Mucosa of descending colon (tissue), 3 donors: Measurements from ENCODE around the gene NRG3. TPM values are rescaled to one million over a fixed set of nuclear protein-coding genes. Genes with fewer than 3 reads are reported as not detected.

Experiments
- ATAC-seq: fragments of 200-7000 bp; cut with Tn5 transposase; one replicate; pipeline ENCODE4 v1.9.1; 2020; ENCODE audit warnings: mild to moderate bottlenecking, moderate library complexity
- DNase-seq, 3 donors: peaks; one replicate each; pipeline ENCODE4 v3.0.0-alpha.2; 2020
- H3K36me3 ChIP-seq: fragments of 200-600 bp; one replicate; pipeline ENCODE4 v1.8.0; 2021; ENCODE audit warnings: low read depth, mild to moderate bottlenecking
- H3K4me1 ChIP-seq: fragments of 200-600 bp; one replicate; pipeline ENCODE4 v1.8.0; 2021; ENCODE audit warnings: low read depth, mild to moderate bottlenecking
- H3K4me3 ChIP-seq: fragments of 200-600 bp; one replicate; pipeline ENCODE4 v1.8.0; 2021; ENCODE audit warnings: mild to moderate bottlenecking
- H3K9me3 ChIP-seq: fragments of 200-600 bp; one replicate; pipeline ENCODE4 v1.8.0; 2021; ENCODE audit warnings: mild to moderate bottlenecking
- CTCF ChIP-seq: fragments of 200-600 bp; IDR thresholded peaks from one replicate; pipeline ENCODE4 v1.8.0; 2022; ENCODE audit warnings: antibody characterized with exemption, mild to moderate bottlenecking
- intact Hi-C, 2 donors: fragments of 100-400 bp; cut with DNase I in 1 of 2; cut with micrococcal nuclease in 1 of 2; formaldehyde crosslinking; loops; one replicate each; pipeline versions ENCODE4 v1.11.0 to v1.11.1; 2022; cut with DNase I, micrococcal nuclease
- total RNA-seq, 3 donors: library from RNA; stranded (reverse); fragmentation: NEBNext Ultra II Directional in 2 of 3; extraction: Animal tissue kit (Norgen Biotek cat#: 25700) in 2 of 3; gene quantifications; one replicate each; pipeline versions ENCODE4 v1.2.1 to v1.2.4, GENCODE V29; 2021 to 2023
- donor health status: DM: no; HTN: no; CAD: no; lungs with moderate emphysema.
- donor health status: DM: no; HTN: no; CAD: no.
- donor health status: DM: no; HTN: yes; CAD: no.

The NRG3 gene
- total RNA-seq, 3 donors from 2014 or later: 0.12 to 0.73 (median 0.23) TPM

GRCh38 chr10:82256275-82256674 lies 381.3 kb downstream of the NRG3 start:
- intact Hi-C loops: no loop called here
- ATAC-seq (no peak), DNase-seq (no peak)
- Histone ChIP-seq H3K36me3 (no peaks in the 10 kb centered on the region), H3K4me1 (no peaks in the 10 kb centered on the region), H3K4me3 (no peak overlapping the region), H3K9me3 (no peaks in the 10 kb centered on the region)
- TF ChIP-seq CTCF: no peak

- H3K4me1 ChIP-seq: no peaks in the 10 kb centered on the region
- ATAC-seq (no peak), DNase-seq (no peak)
- no peaks in the 10 kb centered on the region for H3K9me3 ChIP-seq
- no peak for TF ChIP-seq CTCF
- H3K36me3 ChIP-seq: no peaks in the 10 kb centered on the region
- intact Hi-C loops: no loop called here
- H3K4me3 ChIP-seq: no peak overlapping the region
These were observed 391.4 kb downstream of the NRG3 start for GRCh38 chr10:82266438-82266837.

GRCh38 chr10:82267014-82267413 lies 392.0 kb downstream of the NRG3 start:
- TF ChIP-seq CTCF: no peak
- H3K4me1 ChIP-seq: no peaks in the 10 kb centered on the region
- intact Hi-C loops: no loop called here
- no peak for DNase-seq
- no peaks in the 10 kb centered on the region for H3K9me3 ChIP-seq
- no peaks in the 10 kb centered on the region for H3K36me3 ChIP-seq
- ATAC-seq: no peak
- no peak overlapping the region for H3K4me3 ChIP-seq

- no peak for TF ChIP-seq CTCF
- Histone ChIP-seq H3K9me3 (no peaks in the 10 kb centered on the region), H3K36me3 (no peaks in the 10 kb centered on the region), H3K4me3 (no peak overlapping the region), H3K4me1 (no peaks in the 10 kb centered on the region)
- intact Hi-C loops: no loop called here
- ATAC-seq: no peak
- no peak for DNase-seq
These were observed 392.5 kb downstream of the NRG3 start for GRCh38 chr10:82267465-82267864.

- intact Hi-C loops: no loop called here
- Histone ChIP-seq H3K36me3 (no peaks in the 10 kb centered on the region), H3K4me1 (no peaks in the 10 kb centered on the region), H3K9me3 (no peaks in the 10 kb centered on the region), H3K4me3 (no peak overlapping the region)
- DNase-seq (no peak), ATAC-seq (no peak)
- no peak for TF ChIP-seq CTCF
These were observed 393.0 kb downstream of the NRG3 start for GRCh38 chr10:82267960-82268359.

GRCh38 chr10:82277591-82277990 lies 402.6 kb downstream of the NRG3 start:
- DNase-seq: no peak
- no peak for TF ChIP-seq CTCF
- no peaks in the 10 kb centered on the region for H3K4me1 ChIP-seq
- H3K4me3 ChIP-seq: no peak overlapping the region
- no peak for ATAC-seq
- intact Hi-C loops: no loop called here
- no peaks in the 10 kb centered on the region for H3K36me3 ChIP-seq
- no peaks in the 10 kb centered on the region for H3K9me3 ChIP-seq
